HEK293T (cell line): ENCODE results near the gene ANKRD42.

ENCODE experiments used
- ARNT ChIP-seq: fragments of 450-650 bp; IDR thresholded peaks from 2 replicates; pipeline ENCODE4 v1.6.1; 2017; ENCODE audit warnings: mild to moderate bottlenecking
- BHLHE40 ChIP-seq: fragments of 450-650 bp; IDR thresholded peaks from 2 replicates; pipeline ENCODE4 v1.6.1; 2016; ENCODE audit warnings: mild to moderate bottlenecking, moderate library complexity, borderline replicate concordance
- CTBP1 ChIP-seq: fragments of 450-650 bp; IDR thresholded peaks from 2 replicates; pipeline ENCODE4 v1.6.1; 2016; ENCODE audit warnings: borderline replicate concordance
- ELF4 ChIP-seq: fragments of 450-650 bp; IDR thresholded peaks from 2 replicates; pipeline ENCODE4 v1.6.1; 2017; ENCODE audit warnings: antibody characterized with exemption
- FOXA1 ChIP-seq: fragments of 450-650 bp; IDR thresholded peaks from 2 replicates; pipeline ENCODE4 v1.6.1; 2016; ENCODE audit warnings: mild to moderate bottlenecking
- FOXM1 ChIP-seq: fragments of 450-650 bp; IDR thresholded peaks from 2 replicates; pipeline ENCODE4 v1.6.1; 2017; ENCODE audit warnings: mild to moderate bottlenecking, borderline replicate concordance
- L3MBTL2 ChIP-seq: fragments of 450-650 bp; conservative IDR thresholded peaks from 2 replicates; pipeline ENCODE4 v1.6.1; 2016; ENCODE audit warnings: mild to moderate bottlenecking
- NFRKB ChIP-seq: fragments of 450-650 bp; IDR thresholded peaks from 2 replicates; pipeline ENCODE4 v1.6.1; 2016; ENCODE audit warnings: mild to moderate bottlenecking, moderate library complexity
- SP1 ChIP-seq: fragments of 450-650 bp; IDR thresholded peaks from 2 replicates; pipeline ENCODE4 v1.6.1; 2017
- SUZ12 ChIP-seq: fragments of 450-650 bp; IDR thresholded peaks from 2 replicates; pipeline ENCODE4 v1.6.1; 2016; ENCODE audit warnings: mild to moderate bottlenecking
- TARDBP ChIP-seq: fragments of 450-650 bp; IDR thresholded peaks from 2 replicates; pipeline ENCODE4 v1.6.1; 2016
- ZNF384 ChIP-seq: fragments of 450-650 bp; IDR thresholded peaks from 2 replicates; pipeline ENCODE4 v1.6.1; 2016
- TF ChIP-seq, protein P1 (sequence below): fragments of 450-650 bp; IDR thresholded peaks from 2 replicates; pipeline ENCODE4 v1.6.1; 2016

DNA sequence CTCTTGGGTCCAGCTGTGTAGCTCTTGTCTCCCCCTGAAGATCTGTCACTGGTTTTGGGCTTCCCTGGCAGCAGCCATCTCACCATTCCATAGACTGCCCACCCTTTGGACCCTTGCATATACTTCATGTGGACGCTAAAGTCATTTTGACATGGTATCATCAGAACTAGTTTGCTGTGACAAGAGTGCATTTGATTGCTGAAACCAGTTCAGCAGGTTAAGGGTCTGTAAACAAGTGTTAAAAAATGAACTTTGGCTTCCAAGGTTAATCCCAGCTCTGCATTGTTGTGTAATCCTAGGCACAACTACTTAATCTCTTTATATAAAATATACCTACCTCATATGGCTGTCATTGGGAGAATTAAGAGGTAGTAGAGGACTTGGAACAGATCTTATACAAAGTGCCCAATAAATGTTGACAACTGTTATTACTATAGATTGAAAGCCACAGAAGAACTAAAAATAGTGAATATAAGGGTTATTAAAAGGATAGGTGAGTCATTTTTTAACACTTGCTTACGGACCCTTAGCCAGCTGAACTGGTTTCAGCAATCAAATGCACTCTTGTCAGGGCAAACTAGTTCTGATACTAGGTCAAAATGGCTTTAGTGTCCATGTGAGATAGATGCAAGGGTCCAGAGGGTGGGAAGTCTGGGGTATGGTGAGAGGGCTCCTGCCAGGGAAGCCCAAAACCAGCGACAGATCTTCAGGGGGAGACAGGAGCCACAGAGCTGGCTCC lies 63.3 kb downstream of the ANKRD42 start:
- no peak for TF ChIP-seq NFRKB
- no peak for TF ChIP-seq FOXM1
- TF ChIP-seq SP1, result no peak
- TF ChIP-seq FOXA1, result no peak
- no peak for TF ChIP-seq BHLHE40
- TF ChIP-seq, protein P1, sequence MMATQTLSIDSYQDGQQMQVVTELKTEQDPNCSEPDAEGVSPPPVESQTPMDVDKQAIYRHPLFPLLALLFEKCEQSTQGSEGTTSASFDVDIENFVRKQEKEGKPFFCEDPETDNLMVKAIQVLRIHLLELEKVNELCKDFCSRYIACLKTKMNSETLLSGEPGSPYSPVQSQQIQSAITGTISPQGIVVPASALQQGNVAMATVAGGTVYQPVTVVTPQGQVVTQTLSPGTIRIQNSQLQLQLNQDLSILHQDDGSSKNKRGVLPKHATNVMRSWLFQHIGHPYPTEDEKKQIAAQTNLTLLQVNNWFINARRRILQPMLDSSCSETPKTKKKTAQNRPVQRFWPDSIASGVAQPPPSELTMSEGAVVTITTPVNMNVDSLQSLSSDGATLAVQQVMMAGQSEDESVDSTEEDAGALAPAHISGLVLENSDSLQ, result no peak
- TF ChIP-seq ELF4, result no peak
- no peak for TF ChIP-seq SUZ12
- TF ChIP-seq TARDBP, result no peak
- TF ChIP-seq ZNF384, result no peak
- no peak for TF ChIP-seq L3MBTL2
- no peak for TF ChIP-seq ARNT
- no peak for TF ChIP-seq CTBP1
